ENCODE results near the gene HEYL. TPM values are rescaled to one million over a fixed set of nuclear protein-coding genes. Genes with fewer than 3 reads are reported as not detected.
A peak's percentile ranks its signal among the peaks of the same experiment; 100 is the strongest.

HEYL gene
- total and polyA plus RNA-seq, 9 of the 15 experiments (the other 6 are each of a cell fraction or from before 2014, with no cell fraction given) = 0.13 to 0.89 (median 0.25) TPM

GRCh38 chr1:39678889-39679288, 39.4 kb upstream of the HEYL start (continued):
- TF ChIP-seq ZNF57 (CRISPR knock-in tag; IDR thresholded peaks at IDR 0.05) (no peak), ZNF311 (CRISPR knock-in tag; IDR thresholded peaks at IDR 0.05) (no peak)

DNA sequence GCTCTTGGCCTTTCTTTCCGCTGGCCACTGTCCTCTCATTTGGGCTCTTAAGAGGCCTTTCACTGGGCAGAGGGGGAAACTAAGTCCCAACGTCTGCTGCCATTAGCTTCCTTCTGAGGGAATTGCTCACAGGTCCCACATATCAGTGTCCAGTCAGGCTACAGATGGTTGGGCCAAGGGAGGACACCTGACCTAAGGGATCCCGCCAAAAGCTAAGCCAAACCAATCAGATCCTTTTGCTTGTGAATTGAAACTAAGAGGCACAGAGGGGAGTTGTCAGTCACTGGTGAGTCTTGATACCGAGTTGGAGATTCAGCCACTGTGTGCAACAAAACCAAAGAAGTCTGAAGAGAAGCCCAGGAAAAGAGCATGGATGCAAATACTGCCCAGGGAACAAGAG, 38.2 kb upstream of the HEYL start:
- ChIA-PET POLR2A (interaction anchor here (0.9 to 1.1 kb wide), 3 partner anchors 17 to 45 kb away, joined by 3 to 4 read pairs (median 4); no protein-coding TSS in a partner anchor), CTCF (ENCODE audit: low intra/inter-chr PET ratio) (no interaction called here)
- Histone ChIP-seq H3K9me3 (replicated peaks; ENCODE audit: control insufficient read depth, insufficient read depth, low read depth, low read length) (no peaks in the 10 kb centered on the region), H3K4me3 (no peak overlapping the region), H3K36me3 (ENCODE audit: control insufficient read depth, insufficient read depth, low read length) (no peaks in the 10 kb centered on the region), H3K9me1 (ENCODE audit: control insufficient read depth, insufficient read depth, low read length) (no peaks in the 10 kb centered on the region), H2AFZ (ENCODE audit: low read depth, low read length) (peak overlapping the region; percentile 72), H3K4me2 (ENCODE audit: insufficient read depth, low read length) (no peak overlapping the region), H4K20me1 (replicated peaks; ENCODE audit: control insufficient read depth, insufficient read depth, low read length) (0 out of 2 replicates have a peak, but pooled peaks cover 3% of the 10 kb centered on the region), H3K27me3 (ENCODE audit: control insufficient read depth in 2 of 2, insufficient read depth in 2 of 2, low read length in 2 of 2) (peaks cover 19 to 30% of the 10 kb centered on the region in 2 experiments; a peak in 4 of 5 replicates), H3K27ac (ENCODE audit: extremely low read depth, low read depth, low read length) (no peak overlapping the region), H3K79me2 (ENCODE audit: control insufficient read depth, insufficient read depth, low read length) (no peaks in the 10 kb centered on the region), H3K9ac (ENCODE audit: insufficient read depth in 1 of 2, low read depth in 2 of 2, low read length in 2 of 2) (no peak overlapping the region), H3K4me1 (replicated peaks in 1 of 2; ENCODE audit: control insufficient read depth in 2 of 2, insufficient read depth in 2 of 2, low read length in 2 of 2) (peaks cover under 1 to 15% of the 10 kb centered on the region in 2 experiments)
- FAIRE-seq = no peak
- intact Hi-C loops (cut with micrococcal nuclease) = no loop called here
- peak in 2 of 4 experiments; percentile 42 to 61 for DNase-seq (ENCODE audit: extremely low read depth in 1 of 4, low spot score in 3 of 4)
- in situ Hi-C loops (cut with MboI) = no loop called here
- BruUV-seq (replicated peaks) = no TSS peak
- peak; percentile 70 for ATAC-seq
- 34% methylated on average over 3 of the region's 4 CpGs for WGBS (ENCODE audit: insufficient coverage, low coverage, missing lambda C conversion rate)
- no peak for TF ChIP-seq NFATC3 (IDR thresholded peaks at IDR 0.05)
- TF ChIP-seq PKNOX1 (IDR thresholded peaks at IDR 0.05) = peak; percentile 60; the same call in 1 of the 2 replicates
- TF ChIP-seq, protein P1, sequence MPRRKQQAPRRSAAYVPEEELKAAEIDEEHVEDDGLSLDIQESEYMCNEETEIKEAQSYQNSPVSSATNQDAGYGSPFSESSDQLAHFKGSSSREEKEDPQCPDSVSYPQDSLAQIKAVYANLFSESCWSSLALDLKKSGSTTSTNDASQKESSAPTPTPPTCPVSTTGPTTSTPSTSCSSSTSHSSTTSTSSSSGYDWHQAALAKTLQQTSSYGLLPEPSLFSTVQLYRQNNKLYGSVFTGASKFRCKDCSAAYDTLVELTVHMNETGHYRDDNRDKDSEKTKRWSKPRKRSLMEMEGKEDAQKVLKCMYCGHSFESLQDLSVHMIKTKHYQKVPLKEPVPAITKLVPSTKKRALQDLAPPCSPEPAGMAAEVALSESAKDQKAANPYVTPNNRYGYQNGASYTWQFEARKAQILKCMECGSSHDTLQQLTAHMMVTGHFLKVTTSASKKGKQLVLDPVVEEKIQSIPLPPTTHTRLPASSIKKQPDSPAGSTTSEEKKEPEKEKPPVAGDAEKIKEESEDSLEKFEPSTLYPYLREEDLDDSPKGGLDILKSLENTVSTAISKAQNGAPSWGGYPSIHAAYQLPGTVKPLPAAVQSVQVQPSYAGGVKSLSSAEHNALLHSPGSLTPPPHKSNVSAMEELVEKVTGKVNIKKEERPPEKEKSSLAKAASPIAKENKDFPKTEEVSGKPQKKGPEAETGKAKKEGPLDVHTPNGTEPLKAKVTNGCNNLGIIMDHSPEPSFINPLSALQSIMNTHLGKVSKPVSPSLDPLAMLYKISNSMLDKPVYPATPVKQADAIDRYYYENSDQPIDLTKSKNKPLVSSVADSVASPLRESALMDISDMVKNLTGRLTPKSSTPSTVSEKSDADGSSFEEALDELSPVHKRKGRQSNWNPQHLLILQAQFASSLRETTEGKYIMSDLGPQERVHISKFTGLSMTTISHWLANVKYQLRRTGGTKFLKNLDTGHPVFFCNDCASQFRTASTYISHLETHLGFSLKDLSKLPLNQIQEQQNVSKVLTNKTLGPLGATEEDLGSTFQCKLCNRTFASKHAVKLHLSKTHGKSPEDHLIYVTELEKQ (CRISPR knock-in tag; IDR thresholded peaks at IDR 0.05) = no peak
- TF ChIP-seq ARID2 (IDR thresholded peaks at IDR 0.05) = no peak
- no peak for TF ChIP-seq BRD4 (IDR thresholded peaks at IDR 0.05)
- no peak for TF ChIP-seq HMG20B (CRISPR knock-in tag; IDR thresholded peaks at IDR 0.05)
- TF ChIP-seq L3MBTL2 (IDR thresholded peaks at IDR 0.05) = peak; percentile 75
- TF ChIP-seq ZNF274 (IDR thresholded peaks at IDR 0.05; ENCODE audit: borderline replicate concordance, low read depth, low read length) = no peak
- no peak for TF ChIP-seq TOE1 (IDR thresholded peaks at IDR 0.05; ENCODE audit: borderline replicate concordance)
- TF ChIP-seq TOE1 (CRISPR knock-in tag; IDR thresholded peaks at IDR 0.05; ENCODE audit: borderline replicate concordance, low read depth) = no peak
- peak; percentile 57; the same call in 1 of the 2 replicates for TF ChIP-seq USF2 (CRISPR knock-in tag; IDR thresholded peaks at IDR 0.05)
- TF ChIP-seq ZNF134 (CRISPR knock-in tag; conservative IDR thresholded peaks at IDR 0.05) = no peak
- TF ChIP-seq, protein P2, sequence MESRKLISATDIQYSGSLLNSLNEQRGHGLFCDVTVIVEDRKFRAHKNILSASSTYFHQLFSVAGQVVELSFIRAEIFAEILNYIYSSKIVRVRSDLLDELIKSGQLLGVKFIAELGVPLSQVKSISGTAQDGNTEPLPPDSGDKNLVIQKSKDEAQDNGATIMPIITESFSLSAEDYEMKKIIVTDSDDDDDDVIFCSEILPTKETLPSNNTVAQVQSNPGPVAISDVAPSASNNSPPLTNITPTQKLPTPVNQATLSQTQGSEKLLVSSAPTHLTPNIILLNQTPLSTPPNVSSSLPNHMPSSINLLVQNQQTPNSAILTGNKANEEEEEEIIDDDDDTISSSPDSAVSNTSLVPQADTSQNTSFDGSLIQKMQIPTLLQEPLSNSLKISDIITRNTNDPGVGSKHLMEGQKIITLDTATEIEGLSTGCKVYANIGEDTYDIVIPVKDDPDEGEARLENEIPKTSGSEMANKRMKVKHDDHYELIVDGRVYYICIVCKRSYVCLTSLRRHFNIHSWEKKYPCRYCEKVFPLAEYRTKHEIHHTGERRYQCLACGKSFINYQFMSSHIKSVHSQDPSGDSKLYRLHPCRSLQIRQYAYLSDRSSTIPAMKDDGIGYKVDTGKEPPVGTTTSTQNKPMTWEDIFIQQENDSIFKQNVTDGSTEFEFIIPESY (CRISPR knock-in tag; IDR thresholded peaks at IDR 0.05) = peak; percentile 58; the same call in 1 of the 2 replicates

All from K562 (cell line).